ENCODE data around the gene ZNF554.

The ZNF554 gene

GRCh38 chr19:2877398-2878331, 58.0 kb downstream of the ZNF554 start:
- DNase-seq, result no peak

- DNase-seq, result no peak
These were observed 64.2 kb downstream of the ZNF554 start for GRCh38 chr19:2883686-2884439.

GRCh38 chr19:2885736-2886135, 66.1 kb downstream of the ZNF554 start:
- no peak for DNase-seq

All from NCI-H748 treated with DMSO at 0.1 percent for 48 hours (cell line).